Right lung (tissue), 10 donors: Measurements from ENCODE around the gene COPS2. TPM values are rescaled to one million over a fixed set of nuclear protein-coding genes. Genes with fewer than 3 reads are reported as not detected.
"Not testable (repeated sequence)": the region's sequence is repeated elsewhere in the genome, so short reads cannot be mapped to it uniquely, and the experiment has no call there.

Source experiments
- DNase-seq, 2 donors: peaks; one replicate each; pipeline ENCODE4 v3.0.0-alpha.2; 2013
- long read RNA-seq, 8 donors: transcript quantifications; one replicate each; lab custom pipeline, GENCODE V29; 2026
- polyA plus RNA-seq, 5 donors: library from polyadenylated mRNA; unstranded; fragments of 120-200 nt; gene quantifications; one replicate each; pipeline versions ENCODE4 v1.2.1 to v1.2.3, GENCODE V29; 2013; ENCODE audit warnings: inconsistent platforms in 1 of 5, low replicate concordance in 1 of 5; ENCODE audit not compliant: insufficient read length in 5 of 5, insufficient read depth in 1 of 5

The COPS2 gene
- polyA plus RNA-seq, result 100 to 1,000 TPM in 3 of 5 donors, 10 to 100 TPM in 2; 75.8 to 127 (median 110) TPM
- long read RNA-seq, donor 1, full-length matches to known transcripts, result 24 of 40 reads
- long read RNA-seq, donor 1, partial matches to known transcripts, result 16 of 40 reads
- long read RNA-seq, donor 1, other reads (novel, unspliced or antisense), result 0 of 40 reads
- long read RNA-seq, donor 2, full-length matches to known transcripts, result 13 of 13 reads
- long read RNA-seq, donor 2, partial matches to known transcripts, result 0 of 13 reads
- long read RNA-seq, donor 2, other reads (novel, unspliced or antisense), result 0 of 13 reads
- long read RNA-seq, donor 3, full-length matches to known transcripts, result 14 of 14 reads
- long read RNA-seq, donor 3, partial matches to known transcripts, result 0 of 14 reads
- long read RNA-seq, donor 3, other reads (novel, unspliced or antisense), result 0 of 14 reads
- long read RNA-seq, donor 4, full-length matches to known transcripts, result 12 of 12 reads
- long read RNA-seq, donor 4, partial matches to known transcripts, result 0 of 12 reads
- long read RNA-seq, donor 4, other reads (novel, unspliced or antisense), result 0 of 12 reads
- long read RNA-seq, donor 5, full-length matches to known transcripts, result 21 of 21 reads
- long read RNA-seq, donor 5, partial matches to known transcripts, result 0 of 21 reads
- long read RNA-seq, donor 5, other reads (novel, unspliced or antisense), result 0 of 21 reads
- long read RNA-seq, donor 6, full-length matches to known transcripts, result 23 of 23 reads
- long read RNA-seq, donor 6, partial matches to known transcripts, result 0 of 23 reads
- long read RNA-seq, donor 6, other reads (novel, unspliced or antisense), result 0 of 23 reads
- long read RNA-seq, donor 7, full-length matches to known transcripts, result 16 of 16 reads
- long read RNA-seq, donor 7, partial matches to known transcripts, result 0 of 16 reads
- long read RNA-seq, donor 7, other reads (novel, unspliced or antisense), result 0 of 16 reads
- long read RNA-seq, donor 8, full-length matches to known transcripts, result 6 of 6 reads
- long read RNA-seq, donor 8, partial matches to known transcripts, result 0 of 6 reads
- long read RNA-seq, donor 8, other reads (novel, unspliced or antisense), result 0 of 6 reads

DNA sequence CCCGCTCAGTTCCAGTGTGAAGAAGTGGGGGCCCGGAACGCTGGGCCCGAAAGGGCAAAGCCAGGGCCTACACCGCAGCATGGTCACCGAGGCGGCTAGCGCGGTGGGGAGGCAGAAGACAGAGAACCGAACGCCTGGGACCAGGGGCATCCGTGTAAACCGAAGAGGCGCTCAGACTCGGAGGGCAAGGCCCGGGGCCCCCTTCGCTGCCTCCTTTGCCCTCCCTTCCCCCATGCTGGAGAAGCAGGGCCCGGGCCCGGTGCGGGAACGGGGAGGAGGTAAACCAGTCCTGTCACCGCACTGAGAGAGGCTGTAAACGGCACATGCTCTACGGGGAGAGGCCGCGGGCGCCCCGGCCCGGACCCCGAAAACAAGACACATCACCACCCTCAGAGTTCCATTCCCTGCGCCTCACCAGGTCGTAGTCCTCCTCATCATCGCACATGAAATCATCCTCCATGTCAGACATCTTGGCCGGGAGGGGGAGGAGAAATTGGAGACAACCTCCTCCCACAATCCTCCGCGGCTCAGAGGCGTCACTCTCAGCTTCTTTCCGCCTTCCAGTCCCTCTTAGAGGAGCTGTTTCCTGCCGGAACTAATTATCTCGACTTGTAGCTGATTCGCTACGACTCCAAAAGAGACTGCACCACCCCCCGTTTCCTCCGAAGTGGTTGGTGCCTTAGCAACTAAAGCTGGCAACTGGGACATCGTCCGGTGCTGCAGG lies at the start of gene COPS2:
Gene COPS2, minus strand, starts transcription at position 490 of the 724 bp plus-strand sequence. Its CDS starts 21 bp downstream, at position 469.
- peak; percentile 95 to 98 for DNase-seq

DNA sequence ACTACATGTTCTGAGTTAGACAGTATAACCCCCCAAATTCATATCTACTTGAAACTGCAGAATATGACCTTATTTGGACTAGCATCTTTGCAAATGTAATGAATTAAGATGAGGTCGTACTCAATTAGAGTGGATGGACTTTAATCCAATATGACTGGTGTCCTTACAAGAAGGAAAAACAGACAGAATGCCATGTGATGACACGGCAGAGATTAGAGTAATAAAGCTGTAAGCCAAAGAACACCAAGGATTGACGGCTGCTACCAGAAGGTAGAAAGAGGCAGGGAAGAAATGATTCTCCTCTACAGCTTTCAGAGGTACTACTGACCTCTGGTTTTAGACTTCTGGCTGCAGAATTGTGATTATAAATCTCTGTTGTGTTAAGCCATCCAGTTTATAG lies 44.9 kb upstream of the COPS2 start:
- DNase-seq, result no peak

DNA sequence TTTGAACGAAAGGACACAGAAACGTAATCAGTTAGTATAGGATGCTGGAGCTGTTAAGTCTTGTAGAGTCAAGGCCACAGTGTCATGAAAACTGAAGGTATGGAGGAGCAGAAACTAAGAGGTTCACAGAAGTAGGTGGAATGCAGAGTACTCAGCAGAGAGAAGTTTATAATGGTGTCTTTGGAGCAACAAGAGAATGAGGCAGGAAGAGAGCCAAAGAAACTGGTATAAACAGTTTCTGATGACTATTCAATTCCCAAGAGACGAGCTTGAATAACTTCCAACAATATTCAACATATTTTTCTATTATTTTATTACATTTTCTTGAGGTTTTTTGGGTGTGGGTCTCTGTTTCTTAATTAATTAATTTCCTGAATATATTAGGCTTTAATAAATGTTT lies 44.3 kb upstream of the COPS2 start:
- no peak for DNase-seq

DNA sequence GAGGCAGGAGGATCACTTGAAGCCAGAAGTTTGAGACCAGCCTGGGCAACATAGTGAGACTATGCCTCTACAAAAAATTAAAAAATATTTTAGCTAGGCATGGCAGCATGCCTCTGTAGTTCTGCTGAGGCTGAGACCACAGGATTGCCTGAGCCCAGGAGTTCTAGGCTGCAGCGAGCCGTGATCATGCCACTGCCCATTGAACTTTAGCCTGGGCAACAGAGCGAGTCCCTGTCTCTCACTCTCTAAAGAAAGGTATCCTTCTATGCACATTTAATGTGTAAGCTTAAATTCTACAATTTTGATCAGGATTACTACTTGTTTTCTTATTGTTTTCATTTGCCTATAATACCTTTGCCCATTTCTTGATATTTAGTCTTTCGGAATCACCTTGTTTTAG lies 41.5 kb upstream of the COPS2 start:
- no peak for DNase-seq

DNA sequence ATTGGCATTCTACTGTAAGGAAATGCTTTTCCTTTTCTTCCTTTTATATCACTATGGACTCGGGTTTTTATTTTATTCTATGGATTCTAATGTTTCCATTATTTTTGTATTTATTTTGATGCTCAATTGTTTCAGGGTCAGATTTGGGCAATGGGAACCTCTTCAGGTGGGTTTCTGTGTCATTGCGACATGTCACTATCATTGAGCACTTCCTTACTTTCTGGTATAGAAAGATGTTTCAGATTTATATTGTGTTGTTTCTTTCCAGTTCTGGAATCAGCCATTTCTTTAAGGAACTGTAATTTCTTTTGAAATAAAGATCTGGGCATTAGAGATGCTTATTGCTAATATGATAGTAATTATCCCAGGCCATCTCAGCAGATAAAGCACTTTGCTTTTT lies 36.5 kb upstream of the COPS2 start:
- DNase-seq, result no peak

DNA sequence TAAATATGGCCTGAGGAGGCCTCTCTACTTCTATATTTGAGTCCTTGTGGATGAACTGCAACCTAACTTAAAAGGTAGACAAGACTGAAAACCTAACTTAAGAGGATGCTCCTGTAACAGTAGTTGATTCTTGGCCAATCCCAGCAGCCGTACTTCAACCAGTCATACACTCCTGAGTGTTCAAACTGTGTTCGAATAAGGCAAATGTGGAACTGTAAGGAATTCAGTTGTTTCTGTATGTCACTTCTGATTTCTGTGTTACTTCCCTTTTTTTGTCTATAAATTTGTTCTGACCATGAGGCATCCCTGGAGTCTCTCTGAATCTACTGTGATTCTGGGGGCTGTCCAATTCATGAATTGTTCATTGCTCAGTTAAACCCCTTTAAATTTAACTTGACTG lies 35.2 kb upstream of the COPS2 start:
- no peak for DNase-seq

DNA sequence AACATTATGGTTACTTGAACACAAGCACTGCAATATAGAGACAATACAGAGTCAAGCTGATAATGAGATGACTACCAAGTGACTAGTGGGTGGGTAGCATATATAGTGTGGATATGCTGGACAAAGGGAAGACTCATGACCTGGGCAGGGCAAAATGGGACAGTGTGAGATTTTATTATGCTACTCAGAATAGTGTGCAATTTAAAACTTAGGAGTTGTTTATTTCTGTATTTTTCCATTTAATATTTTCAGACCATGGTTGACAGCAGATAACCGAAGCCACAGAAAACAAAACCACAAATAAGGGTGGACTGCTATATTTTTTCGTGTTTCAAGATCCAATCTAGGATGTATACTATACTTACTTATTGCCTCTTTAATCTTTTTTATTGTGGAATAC lies 34.2 kb upstream of the COPS2 start:
- DNase-seq, result no peak

DNA sequence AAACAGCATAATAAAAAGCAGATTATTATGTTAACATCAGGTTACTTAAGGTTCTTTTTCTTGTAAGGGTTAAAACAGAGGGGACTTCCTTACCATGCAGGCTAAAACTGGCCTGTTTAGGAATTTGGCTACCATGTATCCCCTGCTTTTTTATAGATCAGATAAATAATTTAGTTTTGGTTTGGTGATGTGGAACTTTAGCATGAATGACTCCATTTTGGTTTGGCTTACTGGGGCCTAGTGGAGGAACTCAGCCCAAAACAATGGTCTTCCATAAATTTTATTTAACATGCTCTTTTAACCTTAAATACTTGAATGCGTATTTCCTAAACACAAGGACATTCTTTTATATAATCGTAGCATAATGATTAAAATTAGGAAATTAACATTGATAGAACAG lies 33.5 kb upstream of the COPS2 start:
- no peak for DNase-seq

DNA sequence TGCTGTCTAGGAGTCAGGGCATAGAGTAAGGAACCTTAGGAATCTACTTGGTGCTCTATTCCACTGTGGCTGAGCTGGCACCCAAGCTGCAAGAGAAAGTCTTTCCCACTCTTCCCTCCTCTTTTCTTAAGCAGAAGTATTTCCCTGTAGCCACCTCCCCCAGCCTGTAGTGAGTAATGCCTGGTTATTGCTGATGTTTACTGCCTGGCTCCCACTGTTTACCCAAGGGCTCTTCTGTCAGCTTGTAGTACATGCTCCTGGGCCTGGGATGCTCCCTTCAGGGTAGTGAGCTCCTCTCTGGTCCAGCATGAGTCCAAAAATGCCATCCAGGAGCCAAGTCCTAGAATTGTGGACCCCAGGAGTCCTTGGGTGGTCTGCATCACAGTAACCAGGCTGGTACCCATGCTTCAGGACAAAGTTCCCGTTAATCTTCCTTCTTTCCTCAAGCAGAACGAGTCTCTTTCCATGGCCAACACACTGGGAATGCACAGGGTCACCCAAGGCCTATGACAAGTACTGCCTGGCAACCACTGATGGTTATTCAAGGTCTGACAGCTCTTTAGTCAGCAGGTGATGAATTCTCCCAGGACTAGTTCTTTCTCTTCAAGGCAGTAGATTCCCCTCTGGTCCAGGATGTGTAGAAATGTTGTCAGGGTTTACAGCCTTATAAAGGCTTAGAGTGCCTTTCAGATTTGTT lies 32.3 kb upstream of the COPS2 start:
- no peak for DNase-seq

DNA sequence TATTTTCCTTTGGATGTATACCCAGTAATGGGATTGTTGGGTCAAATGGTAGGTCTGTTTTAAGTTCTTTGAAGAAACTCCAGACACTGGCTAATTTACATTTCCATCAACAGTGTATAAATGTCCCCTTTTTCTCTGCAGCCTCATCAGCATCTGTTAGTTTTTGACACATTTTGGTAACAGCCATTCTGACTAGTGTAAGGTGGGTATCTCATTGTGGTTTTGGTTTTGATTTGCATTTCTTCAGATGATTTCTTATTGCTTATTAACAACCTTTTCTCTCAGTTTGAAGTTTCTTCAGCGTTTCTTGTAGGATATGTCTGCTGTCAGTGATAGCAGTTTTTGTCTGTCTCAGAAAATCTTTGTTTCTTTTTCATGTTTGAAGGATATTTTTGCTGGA lies 30.1 kb upstream of the COPS2 start:
- DNase-seq, result no peak

DNA sequence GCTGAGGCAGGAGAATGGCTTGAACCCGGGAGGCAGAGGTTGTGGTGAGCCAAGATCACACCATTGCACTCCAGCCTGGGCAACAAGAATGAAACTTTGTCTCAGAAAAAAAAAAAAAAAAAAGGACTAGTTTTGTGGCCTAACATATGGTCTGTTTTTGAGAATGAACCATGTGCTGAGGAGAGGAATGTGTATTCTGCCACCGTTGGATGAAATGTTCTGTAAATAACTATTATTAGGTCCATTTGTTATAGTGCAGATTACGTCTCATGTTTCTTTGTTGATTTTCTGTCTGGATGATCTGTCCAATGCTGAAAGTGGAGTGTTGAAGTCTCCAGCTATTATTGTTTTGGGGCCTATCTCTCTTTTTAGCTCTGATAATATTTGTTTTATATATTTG lies 28.3 kb upstream of the COPS2 start:
- not testable (repeated sequence) for DNase-seq

DNA sequence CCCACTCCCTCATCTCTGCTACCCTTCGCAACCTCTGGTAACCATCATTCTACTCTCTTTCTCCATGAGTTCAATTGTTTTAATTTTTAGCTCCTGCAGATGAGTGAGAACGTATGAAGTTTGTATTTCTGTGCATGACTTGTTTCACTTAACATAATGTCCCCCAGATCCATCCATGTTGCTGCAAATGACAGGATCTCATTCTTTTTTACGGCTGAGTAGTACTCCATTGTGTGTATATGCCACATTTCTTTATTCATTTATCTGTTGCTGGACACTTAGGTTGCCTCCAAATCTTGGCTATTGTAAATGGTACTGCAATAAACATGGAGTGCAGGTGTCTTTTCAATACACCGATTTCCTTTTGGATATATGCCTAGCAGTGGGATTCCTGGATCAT lies 26.7 kb upstream of the COPS2 start:
- no peak for DNase-seq

DNA sequence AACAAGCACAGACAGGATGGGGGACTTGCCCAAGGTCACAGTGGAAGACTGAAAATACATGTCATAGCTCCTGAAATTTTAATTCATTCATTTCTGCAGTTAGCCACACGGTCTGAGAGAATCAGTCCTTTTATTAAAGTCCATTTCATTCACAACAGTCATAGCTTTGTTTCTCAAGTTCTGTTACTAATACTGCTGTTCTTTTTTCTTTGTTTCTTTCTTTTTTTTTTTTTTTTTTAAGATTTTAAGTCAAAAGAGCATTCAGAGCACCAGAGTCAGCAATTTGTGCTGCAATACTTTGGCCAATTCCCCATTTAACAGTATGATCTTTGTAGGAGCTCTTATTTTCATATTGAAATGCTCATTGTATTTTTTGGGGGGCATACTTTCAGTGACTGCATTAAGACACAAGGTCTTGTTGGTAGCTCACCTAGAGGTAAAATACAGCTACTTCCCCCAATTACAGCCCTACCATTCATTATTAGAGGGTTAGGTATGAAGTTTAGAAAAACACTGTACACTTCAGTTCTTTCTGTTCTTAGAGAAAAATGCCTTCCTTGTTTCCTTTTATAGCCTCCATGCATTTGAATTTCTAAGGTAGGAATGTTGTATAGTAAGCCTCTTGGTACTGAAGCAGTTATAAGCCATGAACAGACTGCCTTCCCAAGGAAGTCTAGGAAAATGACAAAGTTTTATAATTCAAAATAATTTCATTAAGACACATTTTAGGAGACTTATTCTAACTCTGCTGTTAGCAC lies 24.2 kb upstream of the COPS2 start:
- no peak for DNase-seq

DNA sequence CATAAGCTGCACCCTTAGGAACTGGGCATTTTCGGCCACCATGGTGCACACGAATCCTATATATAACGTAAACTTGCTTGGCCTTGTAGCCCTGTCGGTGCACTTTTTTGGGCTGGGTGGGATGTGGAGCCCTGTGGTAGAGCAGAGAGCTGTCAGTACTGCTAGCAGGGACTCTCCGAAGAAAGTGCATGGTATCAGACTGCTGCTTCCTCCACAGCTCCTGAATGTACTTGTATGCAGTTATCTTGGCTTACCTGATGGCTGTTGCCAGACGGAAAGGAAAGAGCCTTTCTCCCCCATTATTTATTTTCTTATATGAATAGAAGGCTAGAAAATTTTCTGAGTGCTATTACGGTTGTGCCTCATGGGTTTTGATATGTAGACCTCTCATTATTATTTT lies 23.1 kb upstream of the COPS2 start:
- DNase-seq, result no peak

DNA sequence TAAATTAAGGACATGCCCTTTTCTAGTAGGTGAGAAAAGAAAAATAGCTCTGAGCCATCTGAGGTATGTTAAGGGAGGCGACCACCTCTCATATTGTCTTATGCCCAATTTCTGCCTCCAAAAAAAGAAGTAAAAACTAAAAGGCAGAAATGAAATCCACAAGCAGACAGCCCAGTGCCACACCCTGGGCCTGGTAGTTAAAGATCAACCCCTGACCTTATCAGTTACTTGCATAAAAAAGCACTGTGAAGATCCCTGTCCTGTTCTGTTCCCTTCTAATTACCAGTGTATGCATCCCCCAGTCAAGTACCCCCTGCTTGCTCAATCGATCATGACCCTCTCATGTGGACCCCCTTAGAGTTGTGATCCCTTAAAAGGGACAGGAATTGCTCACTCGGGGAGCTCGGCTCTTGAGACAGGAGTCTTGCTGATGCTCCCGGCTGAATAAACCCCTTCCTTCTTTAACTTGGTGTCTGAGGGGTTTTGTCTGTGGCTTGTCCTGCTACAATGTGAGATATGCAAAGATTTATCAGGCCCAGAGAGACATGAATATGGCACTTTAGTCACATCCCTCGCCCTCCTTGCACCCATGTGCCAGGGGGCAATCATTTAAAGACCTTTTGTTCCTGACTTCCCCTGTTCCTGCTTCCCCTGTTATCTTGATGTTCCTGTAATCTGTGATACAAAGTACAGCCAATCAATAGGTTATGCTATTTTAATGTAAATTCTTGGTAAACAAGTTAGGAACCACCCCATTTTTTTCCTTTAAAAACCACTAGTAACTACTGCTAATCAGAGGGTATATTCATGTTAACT lies 20.4 kb upstream of the COPS2 start:
- DNase-seq, result not testable (repeated sequence)

DNA sequence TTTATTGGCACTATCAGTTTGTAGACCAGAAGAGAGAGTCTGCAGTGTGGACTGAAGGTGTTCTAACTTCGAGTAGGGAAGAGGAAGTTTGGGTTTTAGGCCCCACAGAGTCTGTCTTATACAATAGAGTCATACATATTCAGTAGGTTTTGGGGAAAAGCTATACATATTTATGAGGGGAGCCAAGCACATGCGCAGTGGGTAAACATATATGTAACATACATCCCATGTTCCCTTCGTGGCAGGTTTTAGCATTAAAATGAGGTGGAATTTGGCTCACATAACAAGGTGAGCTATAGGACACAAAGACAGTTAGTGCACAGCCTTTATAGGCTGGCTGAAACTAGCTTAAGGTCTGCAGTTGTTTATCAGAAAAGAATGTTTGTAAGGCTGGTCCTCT lies 19.5 kb upstream of the COPS2 start:
- no peak for DNase-seq

DNA sequence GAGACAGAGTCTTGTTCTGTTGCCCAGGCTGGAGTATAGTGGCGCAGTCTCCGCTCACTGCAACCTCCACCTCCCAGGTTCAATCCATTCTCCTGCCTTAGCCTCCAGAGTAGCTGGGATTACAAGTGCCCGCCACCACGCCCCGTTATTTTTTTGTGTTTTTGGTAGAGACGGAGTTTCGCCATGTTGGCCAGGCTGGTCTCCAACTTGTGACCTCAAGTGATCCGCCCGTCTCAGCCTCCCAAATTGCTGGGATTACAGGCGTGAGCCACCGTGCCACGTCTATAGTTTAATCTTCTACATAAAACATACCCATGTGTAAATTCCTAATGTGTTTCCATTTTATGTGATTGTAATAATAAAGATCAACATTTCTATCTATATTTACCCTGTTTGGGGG lies 16.4 kb upstream of the COPS2 start:
- DNase-seq, result no peak

DNA sequence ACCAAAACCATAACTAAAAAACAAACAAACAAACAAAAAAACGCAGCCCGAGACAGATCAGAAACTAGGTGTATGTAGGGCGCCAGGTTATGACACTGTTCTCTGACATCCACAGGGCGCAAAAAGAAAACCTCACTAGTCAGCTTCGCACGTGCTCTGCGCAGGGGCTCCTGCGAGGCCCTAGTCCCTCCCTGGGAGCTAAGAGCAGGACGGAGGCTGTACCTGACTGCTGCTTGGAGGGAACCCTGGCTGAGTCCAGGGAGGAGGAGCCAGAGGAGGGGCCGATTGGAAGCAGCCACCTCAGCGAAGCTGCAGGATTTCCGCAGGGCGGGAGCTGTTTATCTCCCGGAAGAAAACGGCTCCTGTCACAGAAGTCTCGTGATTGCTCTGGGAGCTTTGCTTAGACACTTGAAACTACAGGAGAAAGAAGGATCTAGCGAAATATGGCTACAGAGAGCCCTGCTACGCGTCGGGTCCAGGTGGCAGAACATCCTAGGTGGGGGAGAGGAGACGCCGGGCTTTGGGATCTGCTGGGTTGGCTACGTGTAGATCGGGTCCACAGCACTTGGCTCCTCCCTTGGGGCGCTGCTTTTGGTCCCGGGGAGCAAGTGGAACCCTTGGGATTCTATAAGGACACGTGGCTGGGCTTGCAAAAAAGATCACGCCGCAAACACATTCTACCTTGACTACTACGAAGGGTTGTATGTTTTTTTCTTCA lies 14.6 kb upstream of the COPS2 start, which contains the start of gene GALK2:
Gene GALK2, plus strand, starts transcription at position 368 of the 718 bp plus-strand sequence. Its CDS starts 76 bp downstream, at position 444.
- peak; percentile 73 to 80 for DNase-seq

DNA sequence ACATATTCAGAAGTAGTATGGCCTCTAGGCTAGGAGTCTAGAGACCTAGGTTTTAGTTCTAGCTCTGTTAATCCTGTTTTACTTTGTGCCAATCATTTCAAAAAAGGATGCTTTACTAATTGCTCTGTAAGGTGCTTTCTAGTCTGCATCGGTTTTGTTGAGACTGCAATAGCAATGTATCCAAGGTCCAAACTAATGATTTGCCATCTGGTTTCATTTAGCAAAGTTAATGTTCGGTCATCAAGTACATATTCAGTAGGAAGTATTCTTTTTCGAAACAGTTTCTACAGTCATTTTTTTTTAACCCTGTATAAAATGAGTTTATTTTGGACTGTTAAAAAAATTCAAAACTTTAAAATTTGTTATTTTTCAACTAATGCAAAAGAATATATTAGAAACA lies 12.6 kb upstream of the COPS2 start:
- no peak for DNase-seq
